Measurements from ENCODE around the gene WDR37.

WDR37 gene

GRCh38 chr10:1101946-1102345 lies 45.8 kb downstream of the WDR37 start:
- no peak for TF ChIP-seq CTCF (IDR thresholded peaks at IDR 0.05; ENCODE audit: borderline replicate concordance, control extremely low read depth, extremely low read depth, insufficient read depth, missing control alignments)
- DNase-seq (ENCODE audit: low spot score): no peak
- in situ Hi-C loops (cut with MboI; ENCODE audit: low sequenced_read_pairs, unreplicated experiment): no loop called here

- DNase-seq (ENCODE audit: low spot score): no peak
- in situ Hi-C loops (cut with MboI; ENCODE audit: low sequenced_read_pairs, unreplicated experiment): no loop called here
- TF ChIP-seq CTCF (IDR thresholded peaks at IDR 0.05; ENCODE audit: borderline replicate concordance, control extremely low read depth, extremely low read depth, insufficient read depth, missing control alignments): no peak
These were observed 46.2 kb downstream of the WDR37 start for GRCh38 chr10:1102416-1102815.

GRCh38 chr10:1102831-1103230 lies 46.6 kb downstream of the WDR37 start:
- no peak for TF ChIP-seq CTCF (IDR thresholded peaks at IDR 0.05; ENCODE audit: borderline replicate concordance, control extremely low read depth, extremely low read depth, insufficient read depth, missing control alignments)
- in situ Hi-C loops (cut with MboI; ENCODE audit: low sequenced_read_pairs, unreplicated experiment): no loop called here
- DNase-seq (ENCODE audit: low spot score): no peak

GRCh38 chr10:1103551-1103950 lies 47.4 kb downstream of the WDR37 start:
- in situ Hi-C loops (cut with MboI; ENCODE audit: low sequenced_read_pairs, unreplicated experiment): no loop called here
- no peak for DNase-seq (ENCODE audit: low spot score)
- TF ChIP-seq CTCF (IDR thresholded peaks at IDR 0.05; ENCODE audit: borderline replicate concordance, control extremely low read depth, extremely low read depth, insufficient read depth, missing control alignments): no peak

- in situ Hi-C loops (cut with MboI; ENCODE audit: low sequenced_read_pairs, unreplicated experiment): no loop called here
- TF ChIP-seq CTCF (IDR thresholded peaks at IDR 0.05; ENCODE audit: borderline replicate concordance, control extremely low read depth, extremely low read depth, insufficient read depth, missing control alignments): no peak
- no peak for DNase-seq (ENCODE audit: low spot score)
These were observed 48.8 kb downstream of the WDR37 start for GRCh38 chr10:1104971-1105370.

- no peak for TF ChIP-seq CTCF (IDR thresholded peaks at IDR 0.05; ENCODE audit: borderline replicate concordance, control extremely low read depth, extremely low read depth, insufficient read depth, missing control alignments)
- DNase-seq (ENCODE audit: low spot score): no peak
- in situ Hi-C loops (cut with MboI; ENCODE audit: low sequenced_read_pairs, unreplicated experiment): no loop called here
These were observed 50.8 kb downstream of the WDR37 start for GRCh38 chr10:1107004-1107403.

GRCh38 chr10:1107679-1108078 lies 51.5 kb downstream of the WDR37 start:
- no peak for DNase-seq (ENCODE audit: low spot score)
- in situ Hi-C loops (cut with MboI; ENCODE audit: low sequenced_read_pairs, unreplicated experiment): no loop called here

More at GRCh38 chr10:1107679-1108078, 51.5 kb downstream of the WDR37 start:
- TF ChIP-seq CTCF (IDR thresholded peaks at IDR 0.05; ENCODE audit: borderline replicate concordance, control extremely low read depth, extremely low read depth, insufficient read depth, missing control alignments): no peak

All from GM13976 (cell line).